Upper lobe of right lung (tissue), 1 donor: ENCODE data around the gene PPM1F. TPM values are rescaled to one million over a fixed set of nuclear protein-coding genes. Genes with fewer than 3 reads are reported as not detected.
A peak's percentile ranks its signal among the peaks of the same experiment; 100 is the strongest.
"Not testable (repeated sequence)": the region's sequence is repeated elsewhere in the genome, so short reads cannot be mapped to it uniquely, and the experiment has no call there.

Source experiments
- ATAC-seq: fragments of 200-7000 bp; cut with Tn5 transposase; one replicate; pipeline ENCODE4 v1.9.1; 2020; ENCODE audit warnings: mild to moderate bottlenecking, moderate library complexity
- DNase-seq: peaks from one replicate; pipeline ENCODE4 v3.0.0-alpha.2; 2020
- H3K27ac ChIP-seq: fragments of 200-600 bp; one replicate; pipeline ENCODE4 v1.8.0; 2022
- H3K27me3 ChIP-seq: fragments of 200-600 bp; one replicate; pipeline ENCODE4 v1.8.0; 2022; ENCODE audit warnings: mild to moderate bottlenecking
- H3K36me3 ChIP-seq: fragments of 200-600 bp; one replicate; pipeline ENCODE4 v1.8.0; 2022
- H3K4me1 ChIP-seq: fragments of 200-600 bp; one replicate; pipeline ENCODE4 v1.8.0; 2022
- H3K4me3 ChIP-seq: fragments of 200-600 bp; one replicate; pipeline ENCODE4 v1.8.0; 2022; ENCODE audit warnings: mild to moderate bottlenecking
- H3K9me3 ChIP-seq: fragments of 200-600 bp; one replicate; pipeline ENCODE4 v1.8.0; 2022
- intact Hi-C: fragments of 100-400 bp; cut with DNase I; formaldehyde crosslinking; loops from one replicate; pipeline ENCODE4 v1.11.0; 2022
- total RNA-seq: library from RNA; stranded (reverse); fragmentation: NEBNext Ultra II Directional; extraction: Animal tissue kit (Norgen Biotek cat#: 25700); gene quantifications from one replicate; pipeline ENCODE4 v1.2.1, GENCODE V29; 2021
- TF ChIP-seq, protein P1 (sequence below): fragments of 200-600 bp; IDR thresholded peaks from one replicate; pipeline ENCODE4 v1.8.0; 2022; ENCODE audit warnings: antibody characterized with exemption
- donor health status: DM: no; HTN: yes; CAD: no; lungs with severe emphysema.

Gene PPM1F
- total RNA-seq, 1 donor from 2014 or later, result 51.2 TPM

DNA sequence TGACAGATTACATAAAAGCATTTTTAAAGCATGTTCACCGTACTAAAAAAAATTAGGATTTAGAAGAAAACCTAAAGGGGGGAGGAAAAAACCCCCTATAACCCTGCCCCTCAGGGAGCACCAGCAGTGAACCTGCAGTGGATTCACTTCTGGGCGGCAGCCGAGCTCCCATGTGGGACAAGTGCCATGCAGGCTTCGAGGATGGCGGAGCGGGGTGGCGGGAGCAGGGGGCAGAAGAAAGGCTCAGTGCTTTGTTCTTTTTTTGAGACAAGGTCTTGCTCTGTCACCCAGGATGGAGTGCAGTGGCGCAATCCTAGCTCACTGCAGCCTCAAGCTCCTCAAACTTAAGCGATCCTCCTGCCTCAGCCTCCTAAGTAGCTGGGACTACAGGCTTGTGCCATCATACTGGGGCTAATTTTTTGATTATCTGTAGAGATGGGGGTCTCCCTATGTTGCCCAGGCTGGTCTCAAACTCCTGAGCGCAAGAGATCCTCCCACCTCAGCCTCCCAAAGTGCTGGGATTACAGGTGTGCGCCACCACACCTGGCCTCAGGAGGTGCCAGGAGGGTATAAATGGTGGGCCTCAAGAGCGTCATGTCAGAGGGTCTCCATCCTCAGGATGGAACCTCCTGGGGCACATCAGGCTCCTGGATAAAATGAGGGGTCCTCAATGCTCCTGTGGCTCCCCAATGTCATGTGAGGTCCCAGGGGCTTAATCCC lies 34.0 kb downstream of the PPM1F start:
- DNase-seq (no peak), ATAC-seq (no peak)
- TF ChIP-seq, protein P1, sequence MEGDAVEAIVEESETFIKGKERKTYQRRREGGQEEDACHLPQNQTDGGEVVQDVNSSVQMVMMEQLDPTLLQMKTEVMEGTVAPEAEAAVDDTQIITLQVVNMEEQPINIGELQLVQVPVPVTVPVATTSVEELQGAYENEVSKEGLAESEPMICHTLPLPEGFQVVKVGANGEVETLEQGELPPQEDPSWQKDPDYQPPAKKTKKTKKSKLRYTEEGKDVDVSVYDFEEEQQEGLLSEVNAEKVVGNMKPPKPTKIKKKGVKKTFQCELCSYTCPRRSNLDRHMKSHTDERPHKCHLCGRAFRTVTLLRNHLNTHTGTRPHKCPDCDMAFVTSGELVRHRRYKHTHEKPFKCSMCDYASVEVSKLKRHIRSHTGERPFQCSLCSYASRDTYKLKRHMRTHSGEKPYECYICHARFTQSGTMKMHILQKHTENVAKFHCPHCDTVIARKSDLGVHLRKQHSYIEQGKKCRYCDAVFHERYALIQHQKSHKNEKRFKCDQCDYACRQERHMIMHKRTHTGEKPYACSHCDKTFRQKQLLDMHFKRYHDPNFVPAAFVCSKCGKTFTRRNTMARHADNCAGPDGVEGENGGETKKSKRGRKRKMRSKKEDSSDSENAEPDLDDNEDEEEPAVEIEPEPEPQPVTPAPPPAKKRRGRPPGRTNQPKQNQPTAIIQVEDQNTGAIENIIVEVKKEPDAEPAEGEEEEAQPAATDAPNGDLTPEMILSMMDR, result no peak
- Histone ChIP-seq H3K27ac (no peak overlapping the region), H3K27me3 (no peaks in the 10 kb centered on the region), H3K4me3 (no peak overlapping the region), H3K9me3 (no peaks in the 10 kb centered on the region), H3K36me3 (peaks cover 3% of the 10 kb centered on the region), H3K4me1 (no peaks in the 10 kb centered on the region)
- intact Hi-C loops, result no loop called here

DNA sequence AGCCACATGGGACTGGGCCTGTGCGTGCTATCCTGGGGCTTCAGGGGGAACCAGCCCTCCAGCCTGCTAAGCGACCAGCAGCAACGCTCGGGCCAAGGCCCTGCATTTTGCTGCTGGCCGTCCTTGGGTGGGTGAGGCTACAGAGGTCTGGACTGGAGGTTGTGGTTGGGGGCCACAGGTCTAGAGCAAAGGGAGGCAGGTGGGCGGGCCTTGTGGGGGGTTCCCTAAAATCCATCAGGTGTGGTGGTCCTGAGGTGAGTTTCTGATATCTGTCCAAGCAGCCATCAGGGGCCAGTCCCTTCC lies 34.7 kb downstream of the PPM1F start:
- no peaks in the 10 kb centered on the region for H3K4me1 ChIP-seq
- TF ChIP-seq, protein P1, result no peak
- H3K27ac ChIP-seq, result no peak overlapping the region
- intact Hi-C loops, result no loop called here
- H3K27me3 ChIP-seq, result no peaks in the 10 kb centered on the region
- H3K36me3 ChIP-seq, result peaks cover 3% of the 10 kb centered on the region
- no peak overlapping the region for H3K4me3 ChIP-seq
- no peak for DNase-seq
- ATAC-seq, result no peak
- H3K9me3 ChIP-seq, result no peaks in the 10 kb centered on the region

DNA sequence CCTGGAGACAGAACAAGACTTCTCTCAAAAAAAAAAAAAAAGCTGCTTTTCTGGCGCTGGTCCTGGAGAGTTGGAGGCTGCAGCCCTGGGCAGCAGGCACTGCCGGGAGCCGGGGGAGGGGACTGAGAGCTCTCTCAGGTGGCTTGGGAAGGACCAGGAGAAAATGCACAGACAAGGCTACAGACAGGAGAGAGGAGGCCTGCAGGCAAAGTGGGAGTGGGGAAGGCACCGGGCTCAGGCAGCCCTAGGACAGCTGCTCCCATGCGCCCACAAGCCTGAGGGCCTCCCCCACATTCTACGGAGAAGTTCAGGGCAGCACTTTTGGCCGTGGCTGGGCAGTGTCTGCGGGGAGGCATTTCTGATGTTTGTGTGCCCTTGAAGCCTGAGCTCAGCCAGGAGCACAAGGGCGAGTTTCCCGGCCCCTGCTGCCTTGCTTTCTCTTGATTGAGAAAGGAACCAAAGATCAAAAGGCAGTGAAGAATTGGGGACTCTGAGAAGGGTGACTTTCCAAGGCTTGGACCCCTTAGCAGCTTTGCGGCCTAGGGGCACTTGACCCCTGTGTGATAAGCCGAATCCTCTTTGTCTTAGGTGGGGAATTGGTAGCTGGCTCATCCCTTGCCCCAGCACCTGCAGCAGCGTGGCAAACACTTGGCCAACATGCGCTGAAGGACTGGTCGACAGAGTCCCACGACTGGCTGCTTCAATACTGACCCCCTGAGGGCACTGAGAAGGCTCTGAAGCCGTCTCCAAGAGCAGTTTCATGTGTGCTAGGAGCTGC lies 35.3 kb downstream of the PPM1F start:
- DNase-seq, result no peak
- H3K27ac ChIP-seq, result no peak overlapping the region
- TF ChIP-seq, protein P1, result no peak
- no peak overlapping the region for H3K4me3 ChIP-seq
- no peaks in the 10 kb centered on the region for H3K36me3 ChIP-seq
- no peaks in the 10 kb centered on the region for H3K4me1 ChIP-seq
- no peaks in the 10 kb centered on the region for H3K9me3 ChIP-seq
- no peaks in the 10 kb centered on the region for H3K27me3 ChIP-seq
- intact Hi-C loops, result no loop called here
- no peak for ATAC-seq

DNA sequence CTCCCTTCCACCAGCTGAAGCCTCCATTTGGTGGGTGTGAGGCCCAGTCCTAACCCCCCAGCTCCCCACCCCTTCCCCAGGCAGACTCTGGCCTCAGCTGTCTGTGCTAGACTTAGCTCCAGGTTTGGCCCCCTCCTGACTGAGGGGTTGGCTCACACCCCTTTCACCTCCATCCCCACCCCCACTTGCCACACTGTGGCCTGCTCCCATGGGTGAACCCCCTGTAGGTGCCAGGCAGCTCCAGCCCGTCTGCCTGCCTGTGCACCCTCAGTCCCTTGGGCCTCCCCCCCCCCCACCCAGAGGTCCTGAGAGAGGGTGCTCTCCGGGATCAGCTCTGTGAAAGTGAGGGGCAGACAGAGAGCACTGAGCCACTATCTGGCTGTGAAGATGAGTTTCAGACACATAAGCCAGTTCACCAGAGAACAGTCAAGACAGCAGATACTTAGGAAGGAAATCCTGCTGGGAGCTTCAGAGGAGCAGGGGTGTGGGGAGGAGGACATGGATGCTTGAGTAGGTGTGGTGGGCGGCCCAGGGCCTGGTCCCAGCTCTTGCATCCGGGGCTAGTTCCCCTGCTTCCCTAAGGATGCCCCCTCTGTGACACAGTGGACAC lies 36.2 kb downstream of the PPM1F start:
- no peak overlapping the region for H3K4me3 ChIP-seq
- no peak for DNase-seq
- no peaks in the 10 kb centered on the region for H3K36me3 ChIP-seq
- intact Hi-C loops, result no loop called here
- no peaks in the 10 kb centered on the region for H3K27me3 ChIP-seq
- TF ChIP-seq, protein P1, result no peak
- H3K9me3 ChIP-seq, result no peaks in the 10 kb centered on the region
- H3K4me1 ChIP-seq, result no peaks in the 10 kb centered on the region
- ATAC-seq, result peak; percentile 6
- H3K27ac ChIP-seq, result no peak overlapping the region

DNA sequence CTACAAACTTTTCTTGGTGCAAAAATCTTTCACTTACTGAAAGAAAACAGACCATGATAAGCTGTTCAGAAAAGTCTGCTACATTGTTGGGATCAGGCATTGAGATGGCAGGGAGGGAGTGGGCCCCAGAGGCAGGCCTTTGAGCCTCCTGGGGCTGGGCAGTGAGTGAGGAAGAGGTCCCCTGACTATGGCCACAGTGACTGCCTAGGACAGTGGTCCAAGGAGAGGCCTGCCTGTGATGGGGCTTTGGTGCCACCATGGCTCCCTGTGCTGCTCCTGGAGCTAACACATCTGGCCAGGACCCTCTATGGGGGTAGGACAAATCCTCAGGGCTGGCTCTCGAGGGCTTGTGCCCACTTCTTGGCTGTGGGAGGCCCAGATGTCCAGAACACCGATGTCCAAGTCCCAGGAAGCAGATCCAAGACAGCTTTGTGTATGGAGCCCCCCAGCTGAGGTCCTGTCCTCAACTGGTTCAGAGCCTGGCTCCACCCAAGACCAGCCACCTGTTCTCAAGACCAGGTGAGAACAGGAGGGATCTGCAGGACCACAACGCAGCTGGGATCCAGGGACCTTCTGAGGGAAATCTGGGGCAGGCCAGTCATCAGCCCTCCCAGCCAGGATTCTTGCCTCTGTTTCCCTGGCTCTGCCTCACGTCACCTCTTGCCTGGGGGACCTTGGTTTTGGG lies 36.9 kb downstream of the PPM1F start:
- DNase-seq, result no peak
- Histone ChIP-seq H3K9me3 (no peaks in the 10 kb centered on the region), H3K4me3 (no peak overlapping the region), H3K27ac (no peak overlapping the region), H3K36me3 (no peaks in the 10 kb centered on the region), H3K4me1 (no peaks in the 10 kb centered on the region), H3K27me3 (no peaks in the 10 kb centered on the region)
- TF ChIP-seq, protein P1, result no peak
- ATAC-seq, result peak; percentile 25
- intact Hi-C loops, result no loop called here

DNA sequence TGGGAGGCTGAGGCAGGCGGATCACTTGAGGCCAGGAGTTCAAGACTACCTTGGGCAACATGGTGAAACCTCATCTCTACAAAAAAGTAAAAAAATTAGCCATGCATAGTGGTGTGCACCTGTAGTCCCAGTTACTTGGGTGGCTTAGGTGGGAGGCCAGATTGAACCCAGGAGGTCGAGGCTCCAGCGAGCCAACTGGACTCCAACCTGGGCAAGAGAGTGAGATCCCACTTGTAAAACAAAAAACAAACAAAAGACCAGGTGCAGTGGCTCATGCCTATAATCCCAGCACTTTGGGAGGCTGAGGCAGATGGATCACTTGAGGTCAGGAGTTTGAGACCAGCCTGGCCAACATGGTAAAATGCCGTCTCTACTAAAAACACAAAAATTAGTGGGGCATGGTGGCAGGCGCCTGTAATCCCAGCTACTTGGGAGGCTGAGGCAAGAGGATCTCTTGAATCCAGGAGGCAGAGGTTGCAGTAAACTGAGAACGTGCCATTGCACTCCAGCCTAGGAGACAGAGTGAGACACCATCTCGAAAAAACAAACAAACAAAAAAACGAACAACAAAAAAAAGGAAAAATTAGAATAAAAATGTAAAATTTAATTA lies 38.5 kb downstream of the PPM1F start:
- DNase-seq, intact Hi-C loops, H3K27ac ChIP-seq, H3K27me3 ChIP-seq, ATAC-seq, H3K4me1 ChIP-seq, H3K4me3 ChIP-seq, H3K36me3 ChIP-seq, H3K9me3 ChIP-seq: not testable (repeated sequence)

DNA sequence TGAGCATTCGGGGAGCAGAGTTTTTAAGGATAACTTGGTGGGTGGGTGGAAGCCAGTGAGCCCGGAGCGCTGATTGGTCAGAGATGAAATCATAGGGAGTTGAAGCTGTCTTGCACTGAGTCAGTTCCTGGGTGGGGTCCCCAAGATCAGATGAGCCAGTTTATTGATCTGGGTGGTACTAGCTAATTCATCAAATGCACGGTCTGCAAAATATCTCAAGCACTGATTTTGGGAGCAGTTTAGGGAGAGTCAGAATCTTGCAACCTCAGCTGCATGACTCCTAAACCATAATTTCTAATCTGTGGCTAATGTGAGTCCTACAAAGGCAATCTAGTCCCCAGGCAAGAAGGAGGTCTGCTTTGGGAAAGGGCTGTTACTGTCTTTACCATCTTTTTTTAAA lies 42.3 kb downstream of the PPM1F start:
- ATAC-seq, intact Hi-C loops, H3K27ac ChIP-seq, DNase-seq, H3K9me3 ChIP-seq, H3K27me3 ChIP-seq, H3K4me1 ChIP-seq, H3K4me3 ChIP-seq, H3K36me3 ChIP-seq: not testable (repeated sequence)
